Measurements from ENCODE around the gene FAM118B.
"Not testable (repeated sequence)": the region's sequence is repeated elsewhere in the genome, so short reads cannot be mapped to it uniquely, and the experiment has no call there.

FAM118B gene

GRCh38 chr11:126288237-126288636, 76.7 kb downstream of the FAM118B start:
- Histone ChIP-seq H3K4me3 (ENCODE audit: low read length) (no peak overlapping the region), H3K36me3 (ENCODE audit: control insufficient read depth, insufficient read depth, low read length) (0 out of 2 replicates have a peak, but pooled peaks cover 4% of the 10 kb centered on the region)
- no CpG with 5 or more reads among the region's 6 CpGs for WGBS (ENCODE audit: insufficient coverage, insufficient read length)

GRCh38 chr11:126290887-126291286, 79.3 kb downstream of the FAM118B start:
- Histone ChIP-seq H3K4me3 (ENCODE audit: low read length) (no peak overlapping the region), H3K27ac (ENCODE audit: low read length) (no peak overlapping the region)
- WGBS (ENCODE audit: insufficient coverage, insufficient read length) = no CpG with 5 or more reads among the region's 12 CpGs

More at GRCh38 chr11:126288237-126288636, 76.7 kb downstream of the FAM118B start:
- Histone ChIP-seq H3K4me1 (ENCODE audit: control insufficient read depth, insufficient read depth, low read length) (peaks cover 2% of the 10 kb centered on the region; the same call in 1 of the 2 replicates), H3K9me3 (ENCODE audit: control insufficient read depth, insufficient read depth, low read length) (no peaks in the 10 kb centered on the region), H3K27me3 (ENCODE audit: control insufficient read depth, insufficient read depth, low read length) (no peaks in the 10 kb centered on the region), H3K27ac (ENCODE audit: low read length) (no peak overlapping the region)
- DNase-seq (ENCODE audit: low read depth, low spot score) = no peak

GRCh38 chr11:126293726-126294125, 82.1 kb downstream of the FAM118B start:
- H3K9me3 ChIP-seq (ENCODE audit: control insufficient read depth, insufficient read depth, low read length) = no peaks in the 10 kb centered on the region
- no peak overlapping the region for H3K4me3 ChIP-seq (ENCODE audit: low read length)
- WGBS (ENCODE audit: insufficient coverage, insufficient read length) = no CpG with 5 or more reads among the region's 5 CpGs
- no peak overlapping the region for H3K27ac ChIP-seq (ENCODE audit: low read length)
- no peaks in the 10 kb centered on the region for H3K27me3 ChIP-seq (ENCODE audit: control insufficient read depth, insufficient read depth, low read length)
- H3K36me3 ChIP-seq (ENCODE audit: control insufficient read depth, insufficient read depth, low read length) = 0 out of 2 replicates have a peak, but pooled peaks cover 4% of the 10 kb centered on the region
- DNase-seq (ENCODE audit: low read depth, low spot score) = no peak
- H3K4me1 ChIP-seq (ENCODE audit: control insufficient read depth, insufficient read depth, low read length) = no peaks in the 10 kb centered on the region

More at GRCh38 chr11:126290887-126291286, 79.3 kb downstream of the FAM118B start:
- Histone ChIP-seq H3K36me3 (ENCODE audit: control insufficient read depth, insufficient read depth, low read length) (0 out of 2 replicates have a peak, but pooled peaks cover 4% of the 10 kb centered on the region), H3K27me3 (ENCODE audit: control insufficient read depth, insufficient read depth, low read length) (no peaks in the 10 kb centered on the region), H3K9me3 (ENCODE audit: control insufficient read depth, insufficient read depth, low read length) (no peaks in the 10 kb centered on the region), H3K4me1 (ENCODE audit: control insufficient read depth, insufficient read depth, low read length) (no peaks in the 10 kb centered on the region)
- DNase-seq (ENCODE audit: low read depth, low spot score) = no peak

- DNase-seq (ENCODE audit: low read depth, low spot score) = no peak
- H3K36me3 ChIP-seq (ENCODE audit: control insufficient read depth, insufficient read depth, low read length) = 0 out of 2 replicates have a peak, but pooled peaks cover 4% of the 10 kb centered on the region
- H3K27ac ChIP-seq (ENCODE audit: low read length) = no peak overlapping the region
- H3K27me3 ChIP-seq (ENCODE audit: control insufficient read depth, insufficient read depth, low read length) = no peaks in the 10 kb centered on the region
- H3K4me3 ChIP-seq (ENCODE audit: low read length) = no peak overlapping the region
- no peaks in the 10 kb centered on the region for H3K9me3 ChIP-seq (ENCODE audit: control insufficient read depth, insufficient read depth, low read length)
- WGBS (ENCODE audit: insufficient coverage, insufficient read length) = no CpG with 5 or more reads among the region's 2 CpGs
- no peaks in the 10 kb centered on the region for H3K4me1 ChIP-seq (ENCODE audit: control insufficient read depth, insufficient read depth, low read length)
These were observed 85.4 kb downstream of the FAM118B start for GRCh38 chr11:126297004-126297403.

GRCh38 chr11:126303623-126304456, 92.3 kb downstream of the FAM118B start, which contains the start of gene DCPS:
DCPS (plus strand) TSS chr11:126304060; CDS start chr11:126304081, 21 bp downstream.
- peaks cover 2% of the 10 kb centered on the region; the same call in 1 of the 2 replicates for H3K4me1 ChIP-seq (ENCODE audit: control insufficient read depth, insufficient read depth, low read length)
- H3K27me3 ChIP-seq (ENCODE audit: control insufficient read depth, insufficient read depth, low read length) = no peaks in the 10 kb centered on the region
- peak; percentile 74 for DNase-seq (ENCODE audit: low read depth, low spot score)
- H3K9me3 ChIP-seq (ENCODE audit: control insufficient read depth, insufficient read depth, low read length) = no peaks in the 10 kb centered on the region
- peak within 1 kb of the TSS; percentile 88 for H3K4me3 ChIP-seq (ENCODE audit: low read length)
- no CpG with 5 or more reads among the region's 61 CpGs for WGBS (ENCODE audit: insufficient coverage, insufficient read length)
- H3K27ac ChIP-seq (ENCODE audit: low read length) = no peak within 1 kb of the TSS
- H3K36me3 ChIP-seq (ENCODE audit: control insufficient read depth, insufficient read depth, low read length) = no peaks in the 10 kb centered on the region

GRCh38 chr11:126304457-126305075, 93.0 kb downstream of the FAM118B start:
- Histone ChIP-seq H3K27ac (ENCODE audit: low read length) (no peak overlapping the region), H3K4me3 (ENCODE audit: low read length) (peak overlapping the region; percentile 88; the same call in 1 of the 2 replicates), H3K4me1 (ENCODE audit: control insufficient read depth, insufficient read depth, low read length) (peaks cover 2% of the 10 kb centered on the region; the same call in 1 of the 2 replicates), H3K36me3 (ENCODE audit: control insufficient read depth, insufficient read depth, low read length) (no peaks in the 10 kb centered on the region), H3K9me3 (ENCODE audit: control insufficient read depth, insufficient read depth, low read length) (no peaks in the 10 kb centered on the region), H3K27me3 (ENCODE audit: control insufficient read depth, insufficient read depth, low read length) (no peaks in the 10 kb centered on the region)
- no CpG with 5 or more reads among the region's 12 CpGs for WGBS (ENCODE audit: insufficient coverage, insufficient read length)
- no peak for DNase-seq (ENCODE audit: low read depth, low spot score)

- Histone ChIP-seq H3K9me3 (ENCODE audit: control insufficient read depth, insufficient read depth, low read length) (no peaks in the 10 kb centered on the region), H3K27me3 (ENCODE audit: control insufficient read depth, insufficient read depth, low read length) (no peaks in the 10 kb centered on the region), H3K4me3 (ENCODE audit: low read length) (no peak overlapping the region), H3K36me3 (ENCODE audit: control insufficient read depth, insufficient read depth, low read length) (0 out of 2 replicates have a peak, but pooled peaks cover 2% of the 10 kb centered on the region), H3K27ac (ENCODE audit: low read length) (no peak overlapping the region), H3K4me1 (ENCODE audit: control insufficient read depth, insufficient read depth, low read length) (peaks cover 2% of the 10 kb centered on the region; the same call in 1 of the 2 replicates)
- DNase-seq (ENCODE audit: low read depth, low spot score) = no peak
- WGBS (ENCODE audit: insufficient coverage, insufficient read length) = no CpG with 5 or more reads among the region's 4 CpGs
These were observed 94.1 kb downstream of the FAM118B start for GRCh38 chr11:126305699-126306098.

- Histone ChIP-seq H3K36me3 (ENCODE audit: control insufficient read depth, insufficient read depth, low read length) (0 out of 2 replicates have a peak, but pooled peaks cover 2% of the 10 kb centered on the region), H3K27me3 (ENCODE audit: control insufficient read depth, insufficient read depth, low read length) (no peaks in the 10 kb centered on the region), H3K4me3 (ENCODE audit: low read length) (no peak overlapping the region), H3K4me1 (ENCODE audit: control insufficient read depth, insufficient read depth, low read length) (peaks cover 2% of the 10 kb centered on the region; the same call in 1 of the 2 replicates), H3K9me3 (ENCODE audit: control insufficient read depth, insufficient read depth, low read length) (no peaks in the 10 kb centered on the region), H3K27ac (ENCODE audit: low read length) (no peak overlapping the region)
- WGBS (ENCODE audit: insufficient coverage, insufficient read length) = no CpG with 5 or more reads among the region's 5 CpGs
- DNase-seq (ENCODE audit: low read depth, low spot score) = no peak
These were observed 96.1 kb downstream of the FAM118B start for GRCh38 chr11:126307706-126308105.

GRCh38 chr11:126308271-126308671, 96.7 kb downstream of the FAM118B start:
- H3K4me1 ChIP-seq (ENCODE audit: control insufficient read depth, insufficient read depth, low read length) = peaks cover 2% of the 10 kb centered on the region; the same call in 1 of the 2 replicates
- no peak for DNase-seq (ENCODE audit: low read depth, low spot score)
- no peaks in the 10 kb centered on the region for H3K9me3 ChIP-seq (ENCODE audit: control insufficient read depth, insufficient read depth, low read length)
- H3K4me3 ChIP-seq (ENCODE audit: low read length) = no peak overlapping the region
- no CpG with 5 or more reads among the region's 4 CpGs for WGBS (ENCODE audit: insufficient coverage, insufficient read length)
- 0 out of 2 replicates have a peak, but pooled peaks cover 2% of the 10 kb centered on the region for H3K36me3 ChIP-seq (ENCODE audit: control insufficient read depth, insufficient read depth, low read length)
- no peak overlapping the region for H3K27ac ChIP-seq (ENCODE audit: low read length)
- no peaks in the 10 kb centered on the region for H3K27me3 ChIP-seq (ENCODE audit: control insufficient read depth, insufficient read depth, low read length)

- H3K4me1 ChIP-seq (ENCODE audit: control insufficient read depth, insufficient read depth, low read length); H3K36me3 ChIP-seq (ENCODE audit: control insufficient read depth, insufficient read depth, low read length); H3K4me3 ChIP-seq (ENCODE audit: low read length); H3K27me3 ChIP-seq (ENCODE audit: control insufficient read depth, insufficient read depth, low read length); DNase-seq (ENCODE audit: low read depth, low spot score); H3K27ac ChIP-seq (ENCODE audit: low read length); H3K9me3 ChIP-seq (ENCODE audit: control insufficient read depth, insufficient read depth, low read length): not testable (repeated sequence)
- WGBS (ENCODE audit: insufficient coverage, insufficient read length) = no CpG with 5 or more reads among the region's 4 CpGs
These were observed 97.2 kb downstream of the FAM118B start for GRCh38 chr11:126308771-126309170.

Measured in iPS DF 6.9 (cell line).